Keratinocyte (primary cell): ENCODE measurements around the gene FAM120A. TPM values are rescaled to one million over a fixed set of nuclear protein-coding genes. Genes with fewer than 3 reads are reported as not detected.

Source experiments
- DNase-seq: peaks from one replicate; pipeline ENCODE4 v3.0.0-alpha.2; 2011; ENCODE audit warnings: low read depth, missing footprints, low spot score
- FAIRE-seq: peaks from 2 replicates; lab custom pipeline; 2011; peaks lifted over from hg19 to GRCh38; lab: Jason Lieb, UNC
- H2AFZ ChIP-seq: 2 replicates; pipeline ENCODE4 v1.6.0; 2012; ENCODE audit warnings: low read length, control low read depth, inconsistent platforms; ENCODE audit not compliant: control insufficient read depth
- H3K27ac ChIP-seq: 2 replicates; pipeline ENCODE4 v1.5.1; 2011; ENCODE audit warnings: low read length; ENCODE audit not compliant: control insufficient read depth, insufficient read depth
- H3K27me3 ChIP-seq: 3 replicates; pipeline ENCODE4 v1.6.0; 2011; ENCODE audit warnings: low read length; ENCODE audit not compliant: control insufficient read depth, insufficient read depth; ENCODE audit errors: extremely low read depth
- H3K36me3 ChIP-seq, 2 experiments: 2 replicates in 1 of 2; 3 replicates in 1 of 2; pipeline ENCODE4 v1.5.1; 2011; ENCODE audit warnings: low read length in 2 of 2, mild to moderate bottlenecking in 1 of 2; ENCODE audit not compliant: control insufficient read depth in 2 of 2, insufficient read depth in 2 of 2; ENCODE audit errors: extremely low read depth in 1 of 2
- H3K4me1 ChIP-seq: 3 replicates; pipeline ENCODE4 v1.5.1; 2011; ENCODE audit warnings: low read length; ENCODE audit not compliant: control insufficient read depth, insufficient read depth; ENCODE audit errors: extremely low read depth
- H3K4me2 ChIP-seq: 3 replicates; pipeline ENCODE4 v1.6.0; 2011; ENCODE audit warnings: low read depth, low read length; ENCODE audit not compliant: control insufficient read depth, insufficient read depth; ENCODE audit errors: extremely low read depth
- H3K4me3 ChIP-seq, 3 experiments: fragments of 200-600 bp in 1 of 3; sonication (generic) in 1 of 3; 2 replicates in 2 of 3; 3 replicates in 1 of 3; pipeline ENCODE4 v1.5.1; 2011 to 2016; ENCODE audit warnings: low read length in 3 of 3, mild to moderate bottlenecking in 3 of 3, control low read depth in 2 of 3, inconsistent platforms in 1 of 3, low read depth in 1 of 3, mixed read lengths in 1 of 3, mixed run types in 1 of 3, moderate library complexity in 1 of 3; ENCODE audit not compliant: control insufficient read depth in 2 of 3, insufficient read depth in 2 of 3; ENCODE audit errors: extremely low read depth in 1 of 3
- H3K79me2 ChIP-seq: 2 replicates; pipeline ENCODE4 v1.6.0; 2012; ENCODE audit warnings: low read length; ENCODE audit not compliant: control insufficient read depth, insufficient read depth
- H3K9ac ChIP-seq: 3 replicates; pipeline ENCODE4 v1.6.0; 2011; ENCODE audit warnings: low read length; ENCODE audit not compliant: control insufficient read depth, insufficient read depth; ENCODE audit errors: extremely low read depth
- H3K9me1 ChIP-seq: 3 replicates; pipeline ENCODE4 v1.6.0; 2011; ENCODE audit warnings: low read length; ENCODE audit not compliant: control insufficient read depth, insufficient read depth; ENCODE audit errors: extremely low read depth
- H3K9me3 ChIP-seq: 2 replicates; pipeline ENCODE4 v1.5.1; 2012; ENCODE audit warnings: low read depth, low read length; ENCODE audit not compliant: control insufficient read depth
- H4K20me1 ChIP-seq: 3 replicates; pipeline ENCODE4 v1.6.0; 2011; ENCODE audit warnings: low read length; ENCODE audit not compliant: control insufficient read depth, insufficient read depth; ENCODE audit errors: extremely low read depth
- CTCF ChIP-seq, 3 experiments: IDR thresholded peaks in 1 of 3; conservative IDR thresholded peaks in 1 of 3; optimal IDR thresholded peaks in 1 of 3; 2 replicates in 2 of 3; 3 replicates in 1 of 3; pipeline versions ENCODE3 to v1.5.1; 2011; ENCODE audit warnings: low read length in 3 of 3, mild to moderate bottlenecking in 3 of 3, moderate library complexity in 2 of 3, control low read depth in 1 of 3, inconsistent platforms in 1 of 3; ENCODE audit not compliant: insufficient read depth in 2 of 3; ENCODE audit errors: extremely low read depth in 1 of 3
- EZH2 ChIP-seq: IDR thresholded peaks from one replicate; pipeline ENCODE4 v1.6.1; 2012; ENCODE audit warnings: inconsistent platforms, mild to moderate bottlenecking, low read length, moderate library complexity
- dilution Hi-C: fragments of 300-500 bp; cut with MboI; formaldehyde crosslinking; loops from one replicate; pipeline ENCODE4 v1.7.0; 2020; ENCODE audit warnings: low sequenced_read_pairs; ENCODE audit not compliant: extremely low pct_ligation_motif_present
- polyA plus RNA-seq, 5 experiments: library from polyadenylated mRNA; depleted of rRNA in 3 of 5; stranded (reverse) in 3 of 5; stranded (forward) in 1 of 5; unstranded in 1 of 5; fragments of >200 nt; gene quantifications; 1 replicate in 1 of 5; 2 replicates in 3 of 5; 3 replicates in 1 of 5; pipeline versions ENCODE4 v1.2.1 to v1.2.3, GENCODE V29; 2011 to 2012; ENCODE audit warnings: missing spikeins in 2 of 5, low read depth in 1 of 5, low replicate concordance in 1 of 5

The FAM120A gene
- polyA plus RNA-seq, 1 donor (not counting 4 experiments of a cell fraction or from before 2014, with no cell fraction given), result 79.2 TPM

GRCh38 chr9:93465855-93466254 lies 14.4 kb downstream of the FAM120A start:
- peaks cover 36% of the 10 kb centered on the region for H3K4me1 ChIP-seq
- peaks cover 26% of the 10 kb centered on the region for H4K20me1 ChIP-seq
- no peak overlapping the region for H3K27ac ChIP-seq
- peaks cover 96% of the 10 kb centered on the region for H3K79me2 ChIP-seq
- FAIRE-seq, result no peak
- peaks cover 5% of the 10 kb centered on the region for H3K9me1 ChIP-seq
- dilution Hi-C loops, result no loop called here
- H3K9ac ChIP-seq, result no peak overlapping the region
- H2AFZ ChIP-seq, result no peak overlapping the region
- H3K9me3 ChIP-seq, result no peaks in the 10 kb centered on the region
- no peaks in the 10 kb centered on the region for H3K36me3 ChIP-seq
- TF ChIP-seq EZH2, result no peak
- no peak for TF ChIP-seq CTCF (optimal IDR thresholded peaks at IDR 0.05 in 1 of 3, IDR thresholded peaks at IDR 0.05 in 1 of 3, conservative IDR thresholded peaks at IDR 0.05 in 1 of 3; ENCODE audit: extremely low read depth in 1 of 3, insufficient read depth in 2 of 3, low read length in 3 of 3)
- H3K4me3 ChIP-seq, result no peak overlapping the region
- no peak for DNase-seq
- H3K4me2 ChIP-seq, result no peak overlapping the region
- H3K27me3 ChIP-seq, result no peaks in the 10 kb centered on the region

- no peak for FAIRE-seq
- no peaks in the 10 kb centered on the region for H3K9me3 ChIP-seq
- peak overlapping the region; percentile 70 for H3K4me2 ChIP-seq
- dilution Hi-C loops, result no loop called here
- H4K20me1 ChIP-seq, result peaks cover 21% of the 10 kb centered on the region
- H3K9ac ChIP-seq, result no peak overlapping the region
- H3K4me1 ChIP-seq, result peaks cover 40% of the 10 kb centered on the region
- DNase-seq, result no peak
- H3K27ac ChIP-seq, result peak overlapping the region; percentile 51
- peaks cover 5% of the 10 kb centered on the region for H3K9me1 ChIP-seq
- H2AFZ ChIP-seq, result no peak overlapping the region
- H3K36me3 ChIP-seq, result no peaks in the 10 kb centered on the region
- H3K4me3 ChIP-seq, result no peak overlapping the region
- peaks cover 97% of the 10 kb centered on the region for H3K79me2 ChIP-seq
- no peak for TF ChIP-seq EZH2
- TF ChIP-seq CTCF (optimal IDR thresholded peaks at IDR 0.05 in 1 of 3, IDR thresholded peaks at IDR 0.05 in 1 of 3, conservative IDR thresholded peaks at IDR 0.05 in 1 of 3; ENCODE audit: extremely low read depth in 1 of 3, insufficient read depth in 2 of 3, low read length in 3 of 3), result no peak
- H3K27me3 ChIP-seq, result no peaks in the 10 kb centered on the region
These were observed 15.1 kb downstream of the FAM120A start for GRCh38 chr9:93466416-93467061.
